HCT116 (cell line): ENCODE measurements around the gene ABCG5. TPM values are rescaled to one million over a fixed set of nuclear protein-coding genes. Genes with fewer than 3 reads are reported as not detected.

Source experiments
- ATAC-seq: fragments of 200-7000 bp; cut with Tn5 transposase; 2 replicates; pipeline ENCODE4 v1.9.1; 2020; ENCODE audit warnings: mild to moderate bottlenecking, moderate library complexity
- BruUV-seq: library from RNA; stranded (reverse); fragments of 400-500 nt; replicated peaks from 2 replicates; lab custom pipeline; 2021; lab: Mats Ljungman, UMichigan
- CTCF ChIA-PET: fragments of 300-600 bp; sonication (Branson Sonifier 250); formaldehyde crosslinking; loops from one replicate; lab custom pipeline; 2021; ENCODE audit warnings: antibody characterized with exemption; lab: Charles Lee
- POLR2A ChIA-PET: fragments of 300-600, 350-600 bp; sonication (Branson Sonifier 250); formaldehyde crosslinking; loops from one replicate; lab custom pipeline; 2021; ENCODE audit warnings: antibody characterized with exemption; lab: Charles Lee
- RAD21 ChIA-PET, 2 experiments: fragments of 300-600 bp; sonication (Branson Sonifier 250); formaldehyde crosslinking; loops; one replicate each; lab custom pipeline; 2023; ENCODE audit warnings: low total read pairs in 2 of 2; ENCODE audit not compliant: uncharacterized antibody in 2 of 2, unreplicated experiment in 2 of 2, low non-redundant PET in 1 of 2; lab: Charles Lee
- DNase-seq: peaks from one replicate; pipeline ENCODE4 v3.0.0-alpha.2; 2010; ENCODE audit warnings: low read depth, low spot score
- H2AFZ ChIP-seq: fragments of 200-600 bp; shearing (Covaris generic), sonication (generic); 2 replicates; pipeline ENCODE4 v1.6.1; 2017; ENCODE audit warnings: low read depth, mixed run types, mixed read lengths, antibody characterized with exemption, low read length; ENCODE audit not compliant: poor library complexity, severe bottlenecking
- H3K27ac ChIP-seq: 2 replicates; pipeline ENCODE4 v1.5.1; 2012; ENCODE audit warnings: low read depth, low read length
- H3K27me3 ChIP-seq: fragments of 200-600 bp; sonication (generic); 2 replicates; pipeline ENCODE4 v1.6.1; 2016; ENCODE audit warnings: mixed run types, low read length, mixed read lengths; ENCODE audit not compliant: insufficient read depth
- H3K36me3 ChIP-seq, 2 experiments: fragments of 200-500 bp in 1 of 2; fragments of 200-600 bp in 1 of 2; sonication (Bioruptor generic) in 1 of 2; sonication (generic) in 1 of 2; 2 replicates each; pipeline versions ENCODE4 v1.5.1 to v1.6.1; 2014 to 2016; ENCODE audit warnings: low read length in 2 of 2, inconsistent platforms in 1 of 2, mixed read lengths in 1 of 2, mixed run types in 1 of 2; ENCODE audit not compliant: insufficient read depth in 2 of 2, control insufficient read depth in 1 of 2
- H3K4me1 ChIP-seq, 2 experiments: fragments of 200-600 bp in 1 of 2; sonication (generic) in 1 of 2; 2 replicates each; pipeline versions ENCODE4 v1.5.1 to v1.6.1; 2012 to 2017; ENCODE audit warnings: low read length in 2 of 2, inconsistent platforms in 1 of 2, mild to moderate bottlenecking in 1 of 2, mixed read lengths in 1 of 2, mixed run types in 1 of 2, moderate library complexity in 1 of 2; ENCODE audit not compliant: insufficient read depth in 2 of 2, control insufficient read depth in 1 of 2
- H3K4me2 ChIP-seq: fragments of 200-600 bp; sonication (generic); 2 replicates; pipeline ENCODE4 v1.6.1; 2017; ENCODE audit warnings: mixed run types, low read length, mixed read lengths
- H3K4me3 ChIP-seq, 2 experiments: fragments of 200-600 bp in 1 of 2; sonication (generic) in 1 of 2; replicated peaks in 1 of 2; 2 replicates each; pipeline ENCODE4 v1.5.1; 2011 to 2016; ENCODE audit warnings: low read length in 2 of 2, control low read depth in 1 of 2, low read depth in 1 of 2, mild to moderate bottlenecking in 1 of 2, mixed read lengths in 1 of 2, mixed run types in 1 of 2
- H3K79me2 ChIP-seq: fragments of 200-600 bp; sonication (generic); 2 replicates; pipeline ENCODE4 v1.6.1; 2017; ENCODE audit warnings: mild to moderate bottlenecking, mixed run types, low read length, moderate library complexity, mixed read lengths; ENCODE audit not compliant: insufficient read depth
- H3K9ac ChIP-seq: fragments of 200-600 bp; sonication (generic); 2 replicates; pipeline ENCODE4 v1.6.1; 2016; ENCODE audit warnings: low read length, mixed read lengths
- H3K9me2 ChIP-seq: fragments of 200-600 bp; sonication (generic), shearing (Covaris generic); 2 replicates; pipeline ENCODE4 v1.6.1; 2017; ENCODE audit warnings: mixed run types, mild to moderate bottlenecking, moderate library complexity; ENCODE audit not compliant: insufficient read depth
- H3K9me3 ChIP-seq, 2 experiments: fragments of 200-500 bp in 1 of 2; fragments of 200-600 bp in 1 of 2; sonication (Bioruptor generic) in 1 of 2; sonication (generic) in 1 of 2; 2 replicates each; pipeline ENCODE4 v1.6.1; 2014 to 2017; ENCODE audit warnings: low read length in 2 of 2, mixed read lengths in 2 of 2, inconsistent platforms in 1 of 2, low read depth in 1 of 2, mild to moderate bottlenecking in 1 of 2, mixed run types in 1 of 2, moderate library complexity in 1 of 2; ENCODE audit not compliant: control insufficient read depth in 1 of 2, insufficient read depth in 1 of 2
- H4K20me1 ChIP-seq: fragments of 200-600 bp; sonication (generic), shearing (Covaris generic); 2 replicates; pipeline ENCODE4 v1.6.1; 2017; ENCODE audit warnings: mixed run types, mild to moderate bottlenecking, moderate library complexity; ENCODE audit not compliant: insufficient read depth
- ATF3 ChIP-seq: IDR thresholded peaks from 2 replicates; pipeline ENCODE4 v1.6.1; 2012
- CBX3 ChIP-seq: IDR thresholded peaks from 2 replicates; pipeline ENCODE4 v1.6.1; 2012; ENCODE audit warnings: low read depth
- CEBPB ChIP-seq: IDR thresholded peaks from 2 replicates; pipeline ENCODE4 v1.6.1; 2012; ENCODE audit warnings: low read depth
- CTCF ChIP-seq, 3 experiments: fragments of 200-600 bp in 1 of 3; sonication (generic) in 1 of 3; IDR thresholded peaks in 2 of 3; conservative IDR thresholded peaks in 1 of 3; 2 replicates each; pipeline ENCODE4 v1.5.1; 2012 to 2017; ENCODE audit warnings: low read depth in 2 of 3, low read length in 2 of 3, antibody characterized with exemption in 1 of 3, borderline replicate concordance in 1 of 3, control low read depth in 1 of 3, mild to moderate bottlenecking in 1 of 3, mixed read lengths in 1 of 3, mixed run types in 1 of 3, moderate library complexity in 1 of 3; ENCODE audit not compliant: insufficient read depth in 1 of 3
- ELF1 ChIP-seq: IDR thresholded peaks from 2 replicates; pipeline ENCODE4 v1.6.1; 2012; ENCODE audit warnings: low read depth, borderline replicate concordance
- POLR2A ChIP-seq: IDR thresholded peaks from 2 replicates; pipeline ENCODE4 v1.7.0; 2011; ENCODE audit warnings: borderline replicate concordance; ENCODE audit not compliant: insufficient read depth, insufficient read length; ENCODE audit errors: extremely low read depth
- POLR2AphosphoS5 ChIP-seq: IDR thresholded peaks from 2 replicates; pipeline ENCODE4 v1.6.1; 2011; ENCODE audit warnings: mild to moderate bottlenecking, low read depth, low read length, moderate library complexity
- SIN3A ChIP-seq: IDR thresholded peaks from 2 replicates; pipeline ENCODE4 v1.6.1; 2012; ENCODE audit warnings: low read depth
- ZBTB33 ChIP-seq: IDR thresholded peaks from 2 replicates; pipeline ENCODE4 v1.6.1; 2011; ENCODE audit warnings: mild to moderate bottlenecking, low read length, moderate library complexity; ENCODE audit not compliant: insufficient replicate concordance; ENCODE audit errors: extremely low read depth
- ZFX ChIP-seq: fragments of 450-650 bp; IDR thresholded peaks from 2 replicates; pipeline ENCODE4 v1.6.1; 2017
- intact Hi-C: fragments of 100-400 bp; cut with micrococcal nuclease; formaldehyde crosslinking; loops from 2 replicates; pipeline ENCODE4 v1.10.0; 2022
- total RNA-seq: library from RNA; stranded (reverse); gene quantifications from one replicate; pipeline ENCODE4 v1.2.1, GENCODE V29; 2021; ENCODE audit not compliant: unreplicated experiment

The ABCG5 gene
- total RNA-seq, 1 experiment from 2014 or later, result not detected

- Histone ChIP-seq H4K20me1 (no peaks in the 10 kb centered on the region), H3K36me3 (no peaks in the 10 kb centered on the region), H3K4me3 (no peak overlapping the region), H2AFZ (no peak overlapping the region), H3K9me3 (no peaks in the 10 kb centered on the region), H3K4me2 (no peak overlapping the region), H3K27me3 (no peaks in the 10 kb centered on the region), H3K4me1 (peaks cover 0 to 5% of the 10 kb centered on the region in 2 experiments; a peak in 1 of 4 replicates), H3K9ac (no peak overlapping the region), H3K27ac (no peak overlapping the region), H3K79me2 (no peaks in the 10 kb centered on the region), H3K9me2 (no peaks in the 10 kb centered on the region)
- ChIA-PET RAD21 (no interaction called here), POLR2A (no interaction called here), CTCF (no interaction called here)
- TF ChIP-seq POLR2AphosphoS5, result no peak
- TF ChIP-seq SIN3A, result no peak
- TF ChIP-seq CBX3, result no peak
- no peak for TF ChIP-seq CEBPB
- no peak for TF ChIP-seq ZFX
- no peak for TF ChIP-seq CTCF (IDR thresholded peaks at IDR 0.05 in 2 of 3, conservative IDR thresholded peaks at IDR 0.05 in 1 of 3; ENCODE audit: borderline replicate concordance in 1 of 3, insufficient read depth in 1 of 3, low read depth in 2 of 3, low read length in 2 of 3)
- TF ChIP-seq POLR2A, result no peak
- TF ChIP-seq ZBTB33, result no peak
- TF ChIP-seq ELF1, result no peak
- no peak for TF ChIP-seq ATF3
- no TSS peak for BruUV-seq
- no peak for ATAC-seq
- DNase-seq, result no peak
- intact Hi-C loops, result no loop called here
Observed at GRCh38 chr2:43792653-43793052, 46.0 kb downstream of the ABCG5 start.
